GM12873 (cell line): Measurements from ENCODE around the gene MIB2.

Experiments
- CTCF ChIP-seq: IDR thresholded peaks from 2 replicates; pipeline ENCODE4 v1.5.1; 2012; ENCODE audit warnings: low read depth, mild to moderate bottlenecking, moderate library complexity, low read length, control low read depth; ENCODE audit not compliant: insufficient read depth; ENCODE audit errors: missing control alignments

Gene MIB2

GRCh38 chr1:1618396-1619068 lies 3.2 kb downstream of the MIB2 start:
- TF ChIP-seq CTCF, result no peak

- peak; percentile 46 for TF ChIP-seq CTCF
These were observed 4.6 kb downstream of the MIB2 start for GRCh38 chr1:1619917-1620361.

GRCh38 chr1:1620433-1621139 lies 5.3 kb downstream of the MIB2 start:
- no peak for TF ChIP-seq CTCF

- no peak for TF ChIP-seq CTCF
These were observed 6.1 kb downstream of the MIB2 start for GRCh38 chr1:1621173-1622009.

- TF ChIP-seq CTCF, result no peak
These were observed 6.9 kb downstream of the MIB2 start for GRCh38 chr1:1622010-1622787.

- TF ChIP-seq CTCF, result no peak
These were observed 7.4 kb downstream of the MIB2 start for GRCh38 chr1:1622788-1623094.
